Lower leg skin (tissue), 3 donors: ENCODE measurements around the gene URI1.

Experiments
- POLR2A ChIP-seq, 2 donors: fragments of 450-650 bp; IDR thresholded peaks; one replicate each; pipeline ENCODE4 v1.6.1; 2016 to 2017; ENCODE audit warnings: antibody characterized with exemption in 2 of 2, mild to moderate bottlenecking in 1 of 2, moderate library complexity in 1 of 2
- TF ChIP-seq, protein P1 (sequence below), 3 donors: fragments of 450-650 bp; IDR thresholded peaks; one replicate each; pipeline ENCODE4 v1.5.1; 2016; ENCODE audit warnings: antibody characterized with exemption in 3 of 3, mild to moderate bottlenecking in 3 of 3, moderate library complexity in 2 of 3

GRCh38 chr19:29897466-29897865, 44.6 kb upstream of the URI1 start:
- TF ChIP-seq, protein P1, sequence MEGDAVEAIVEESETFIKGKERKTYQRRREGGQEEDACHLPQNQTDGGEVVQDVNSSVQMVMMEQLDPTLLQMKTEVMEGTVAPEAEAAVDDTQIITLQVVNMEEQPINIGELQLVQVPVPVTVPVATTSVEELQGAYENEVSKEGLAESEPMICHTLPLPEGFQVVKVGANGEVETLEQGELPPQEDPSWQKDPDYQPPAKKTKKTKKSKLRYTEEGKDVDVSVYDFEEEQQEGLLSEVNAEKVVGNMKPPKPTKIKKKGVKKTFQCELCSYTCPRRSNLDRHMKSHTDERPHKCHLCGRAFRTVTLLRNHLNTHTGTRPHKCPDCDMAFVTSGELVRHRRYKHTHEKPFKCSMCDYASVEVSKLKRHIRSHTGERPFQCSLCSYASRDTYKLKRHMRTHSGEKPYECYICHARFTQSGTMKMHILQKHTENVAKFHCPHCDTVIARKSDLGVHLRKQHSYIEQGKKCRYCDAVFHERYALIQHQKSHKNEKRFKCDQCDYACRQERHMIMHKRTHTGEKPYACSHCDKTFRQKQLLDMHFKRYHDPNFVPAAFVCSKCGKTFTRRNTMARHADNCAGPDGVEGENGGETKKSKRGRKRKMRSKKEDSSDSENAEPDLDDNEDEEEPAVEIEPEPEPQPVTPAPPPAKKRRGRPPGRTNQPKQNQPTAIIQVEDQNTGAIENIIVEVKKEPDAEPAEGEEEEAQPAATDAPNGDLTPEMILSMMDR (IDR thresholded peaks at IDR 0.05), result no peak
- TF ChIP-seq POLR2A (IDR thresholded peaks at IDR 0.05), result no peak
